ENCODE results near the gene MAB21L1. TPM values are rescaled to one million over a fixed set of nuclear protein-coding genes. Genes with fewer than 3 reads are reported as not detected.

Gene MAB21L1
- total and polyA plus RNA-seq, 2 donors (not counting 1 experiment from before 2014, with no cell fraction given), result 2.0 to 2.7 TPM

- Histone ChIP-seq H2AFZ (ENCODE audit: low read length) (no peak overlapping the region), H3K27ac (ENCODE audit: insufficient read depth, low read length) (no peak overlapping the region), H3K4me2 (ENCODE audit: extremely low read depth, insufficient read depth, low read length) (no peak overlapping the region), H3K79me2 (ENCODE audit: control insufficient read depth, insufficient read depth, low read length) (no peaks in the 10 kb centered on the region), H3K27me3 (ENCODE audit: control insufficient read depth, insufficient read depth, low read length) (no peaks in the 10 kb centered on the region), H3K9ac (ENCODE audit: insufficient read depth, low read length) (no peak overlapping the region), H4K20me1 (ENCODE audit: control insufficient read depth, extremely low read depth, insufficient read depth, low read length) (no peaks in the 10 kb centered on the region), H3K36me3 (ENCODE audit: control insufficient read depth, insufficient read depth, low read length) (no peaks in the 10 kb centered on the region), H3K9me3 (ENCODE audit: control insufficient read depth, insufficient read depth, low read depth, low read length) (no peaks in the 10 kb centered on the region), H3K4me1 (ENCODE audit: control insufficient read depth, extremely low read depth, insufficient read depth, low read length) (no peaks in the 10 kb centered on the region), H3K4me3 (replicated peaks in 1 of 4; ENCODE audit: control extremely low read depth in 1 of 4, insufficient read depth in 1 of 4, low read depth in 3 of 4, low read length in 4 of 4) (no peak overlapping the region)
- DNase-seq (ENCODE audit: low read depth in 2 of 2), result no peak
- TF ChIP-seq EZH2 (IDR thresholded peaks at IDR 0.05; ENCODE audit: low read length, missing control alignments) (no peak), CTCF (conservative IDR thresholded peaks at IDR 0.05 in 1 of 2, IDR thresholded peaks at IDR 0.05 in 1 of 2; ENCODE audit: low read depth in 1 of 2, low read length in 2 of 2) (no peak)
These were observed 6.0 kb upstream of the MAB21L1 start for GRCh38 chr13:35482527-35482926.

GRCh38 chr13:35481777-35482176 is 5.3 kb upstream of the MAB21L1 start:
- Histone ChIP-seq H4K20me1 (ENCODE audit: control insufficient read depth, extremely low read depth, insufficient read depth, low read length) (no peaks in the 10 kb centered on the region), H3K4me3 (replicated peaks in 1 of 4; ENCODE audit: control extremely low read depth in 1 of 4, insufficient read depth in 1 of 4, low read depth in 3 of 4, low read length in 4 of 4) (no peak overlapping the region), H3K4me2 (ENCODE audit: extremely low read depth, insufficient read depth, low read length) (no peak overlapping the region), H3K27me3 (ENCODE audit: control insufficient read depth, insufficient read depth, low read length) (no peaks in the 10 kb centered on the region), H3K36me3 (ENCODE audit: control insufficient read depth, insufficient read depth, low read length) (no peaks in the 10 kb centered on the region), H3K27ac (ENCODE audit: insufficient read depth, low read length) (no peak overlapping the region), H3K4me1 (ENCODE audit: control insufficient read depth, extremely low read depth, insufficient read depth, low read length) (no peaks in the 10 kb centered on the region), H2AFZ (ENCODE audit: low read length) (no peak overlapping the region), H3K9ac (ENCODE audit: insufficient read depth, low read length) (no peak overlapping the region), H3K9me3 (ENCODE audit: control insufficient read depth, insufficient read depth, low read depth, low read length) (no peaks in the 10 kb centered on the region), H3K79me2 (ENCODE audit: control insufficient read depth, insufficient read depth, low read length) (no peaks in the 10 kb centered on the region)
- TF ChIP-seq EZH2 (IDR thresholded peaks at IDR 0.05; ENCODE audit: low read length, missing control alignments), result no peak
- no peak for DNase-seq (ENCODE audit: low read depth in 2 of 2)

- Histone ChIP-seq H3K27me3 (ENCODE audit: control insufficient read depth, insufficient read depth, low read length) (no peaks in the 10 kb centered on the region), H3K9ac (ENCODE audit: insufficient read depth, low read length) (no peak overlapping the region), H3K4me1 (ENCODE audit: control insufficient read depth, extremely low read depth, insufficient read depth, low read length) (no peaks in the 10 kb centered on the region), H3K27ac (ENCODE audit: insufficient read depth, low read length) (no peak overlapping the region), H3K36me3 (ENCODE audit: control insufficient read depth, insufficient read depth, low read length) (no peaks in the 10 kb centered on the region), H2AFZ (ENCODE audit: low read length) (no peak overlapping the region), H3K4me3 (replicated peaks in 1 of 4; ENCODE audit: control extremely low read depth in 1 of 4, insufficient read depth in 1 of 4, low read depth in 3 of 4, low read length in 4 of 4) (no peak overlapping the region), H4K20me1 (ENCODE audit: control insufficient read depth, extremely low read depth, insufficient read depth, low read length) (no peaks in the 10 kb centered on the region), H3K79me2 (ENCODE audit: control insufficient read depth, insufficient read depth, low read length) (no peaks in the 10 kb centered on the region), H3K9me3 (ENCODE audit: control insufficient read depth, insufficient read depth, low read depth, low read length) (no peaks in the 10 kb centered on the region), H3K4me2 (ENCODE audit: extremely low read depth, insufficient read depth, low read length) (no peak overlapping the region)
- no peak for DNase-seq (ENCODE audit: low read depth in 2 of 2)
- TF ChIP-seq CTCF (conservative IDR thresholded peaks at IDR 0.05 in 1 of 2, IDR thresholded peaks at IDR 0.05 in 1 of 2; ENCODE audit: low read depth in 1 of 2, low read length in 2 of 2) (no peak), EZH2 (IDR thresholded peaks at IDR 0.05; ENCODE audit: low read length, missing control alignments) (no peak)
These were observed 3.9 kb upstream of the MAB21L1 start for GRCh38 chr13:35480346-35480745.
